Femur (tissue), 1 donor: ENCODE data around the gene MT1M.
"Not testable (repeated sequence)": the region's sequence is repeated elsewhere in the genome, so short reads cannot be mapped to it uniquely, and the experiment has no call there.

Experiments
- DNase-seq: peaks from one replicate; pipeline ENCODE4 v3.0.0-alpha.2; 2017

The MT1M gene

DNA sequence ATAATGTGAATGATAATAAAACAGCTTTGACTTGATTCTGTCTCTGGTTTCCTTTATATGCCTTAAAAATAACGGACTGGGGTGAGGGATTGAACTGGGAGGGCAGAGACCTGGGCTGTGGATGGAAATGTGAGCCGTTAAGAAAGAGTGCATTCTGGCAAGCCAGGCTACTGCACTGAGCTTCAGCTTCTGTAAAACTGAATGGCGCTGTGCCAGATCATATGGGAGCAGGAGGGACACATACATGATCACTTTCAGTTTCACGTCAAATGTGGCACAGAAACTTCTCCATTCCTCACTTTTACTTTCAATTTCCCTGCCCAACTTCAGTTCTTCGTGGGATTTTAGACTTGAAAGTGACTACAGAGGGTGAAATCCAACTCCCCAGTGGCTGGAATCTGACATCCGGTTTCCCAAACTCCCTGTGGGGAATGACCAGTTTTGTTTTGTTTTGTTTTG lies 23.0 kb upstream of the MT1M start:
- peak; percentile 85 for DNase-seq

DNA sequence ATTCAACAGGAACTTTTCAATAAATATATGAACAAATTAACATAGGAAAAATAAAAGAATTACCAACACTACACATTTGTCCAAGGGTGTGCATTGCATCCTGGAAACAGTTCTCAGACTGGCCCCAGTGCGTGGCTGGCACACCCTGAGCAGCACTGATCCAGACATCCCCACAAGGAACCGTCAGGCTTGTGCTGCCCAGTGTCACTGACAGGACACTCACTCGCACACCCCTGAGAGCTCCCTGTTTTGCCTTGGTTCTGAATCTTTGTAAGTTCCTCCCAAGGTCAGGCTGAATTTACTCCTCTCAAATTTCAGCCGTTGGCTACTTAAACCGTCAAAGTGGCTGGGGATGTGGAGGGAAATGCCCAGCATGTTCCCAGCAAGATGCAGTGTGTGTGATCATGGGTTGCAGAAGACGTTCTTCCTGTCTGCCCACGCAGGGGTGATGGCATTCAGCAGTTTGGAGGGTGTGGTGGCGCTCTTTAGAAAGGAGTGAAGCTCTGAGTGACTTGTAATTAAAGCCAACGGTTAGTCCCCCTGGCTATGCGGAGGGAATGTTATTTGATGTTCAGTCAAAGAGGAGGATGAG lies 22.3 kb upstream of the MT1M start:
- DNase-seq = peak; percentile 62

DNA sequence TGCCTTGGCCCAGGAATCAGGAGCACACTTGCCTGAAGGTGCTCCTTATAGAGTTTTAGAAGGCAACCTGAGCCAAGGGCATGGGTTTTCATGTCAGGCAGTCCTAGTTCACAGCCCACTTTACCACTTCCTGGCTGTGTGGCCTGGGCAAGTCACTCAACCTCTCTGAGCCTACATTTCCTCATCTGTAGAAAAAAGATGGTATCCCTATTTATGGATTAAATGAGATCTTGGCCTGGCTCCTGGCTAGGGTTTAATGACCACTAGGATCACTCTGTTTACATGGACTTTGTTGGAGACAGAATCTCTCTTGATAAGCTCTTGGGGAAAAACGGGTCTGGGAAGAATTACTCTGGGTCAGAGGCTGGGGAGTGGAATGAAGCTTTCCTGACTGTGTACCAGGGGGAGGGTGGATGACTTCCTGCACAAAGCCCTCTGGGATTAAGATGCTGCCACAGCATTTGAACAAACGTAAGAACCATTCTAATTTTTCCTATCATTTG lies 21.8 kb upstream of the MT1M start:
- no peak for DNase-seq

DNA sequence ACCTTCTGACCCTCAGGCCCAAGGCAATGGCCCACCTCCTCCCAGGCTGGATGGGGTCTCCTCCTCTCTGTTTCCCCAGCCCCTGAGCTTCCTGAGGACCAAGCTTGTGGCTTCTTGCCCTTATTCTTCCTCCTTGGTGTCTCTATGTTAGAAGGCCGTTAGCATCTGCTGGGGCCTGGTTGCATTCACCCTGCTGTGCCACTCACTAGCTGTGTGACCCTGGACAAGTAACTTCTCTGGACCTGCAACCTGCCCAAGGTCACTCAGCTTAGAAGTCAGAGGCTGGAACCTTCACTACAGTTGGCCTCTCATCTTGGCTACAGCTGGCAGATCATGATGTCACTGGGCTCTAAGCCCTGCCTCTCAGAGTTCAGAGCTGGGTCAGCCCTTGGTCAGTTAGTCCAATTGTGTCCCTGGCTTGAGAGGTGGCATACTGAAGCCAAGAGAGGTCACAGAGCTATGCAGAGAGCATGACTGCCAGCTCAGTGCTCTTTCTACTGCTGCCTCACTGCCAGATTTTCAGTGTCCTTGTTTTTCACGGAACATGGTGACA lies 21.1 kb upstream of the MT1M start:
- DNase-seq = peak; percentile 38

DNA sequence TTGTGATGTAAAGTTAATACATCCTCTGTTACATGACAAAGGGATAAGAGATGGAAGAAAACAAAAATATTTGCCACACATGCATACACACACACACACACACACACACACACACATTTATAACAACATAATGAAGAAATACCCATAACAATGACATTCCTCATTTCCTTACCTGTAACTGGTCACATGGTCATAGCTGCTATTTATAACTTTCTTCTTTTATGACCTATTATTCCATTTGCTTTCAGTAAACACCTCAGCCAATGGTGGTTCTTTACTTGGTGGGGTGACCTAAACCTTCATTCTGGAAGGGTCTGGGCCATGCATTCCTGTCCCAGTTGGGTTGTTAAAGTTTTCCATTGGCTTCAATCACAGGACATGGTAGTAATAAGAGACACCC lies 18.8 kb upstream of the MT1M start:
- DNase-seq = no peak

DNA sequence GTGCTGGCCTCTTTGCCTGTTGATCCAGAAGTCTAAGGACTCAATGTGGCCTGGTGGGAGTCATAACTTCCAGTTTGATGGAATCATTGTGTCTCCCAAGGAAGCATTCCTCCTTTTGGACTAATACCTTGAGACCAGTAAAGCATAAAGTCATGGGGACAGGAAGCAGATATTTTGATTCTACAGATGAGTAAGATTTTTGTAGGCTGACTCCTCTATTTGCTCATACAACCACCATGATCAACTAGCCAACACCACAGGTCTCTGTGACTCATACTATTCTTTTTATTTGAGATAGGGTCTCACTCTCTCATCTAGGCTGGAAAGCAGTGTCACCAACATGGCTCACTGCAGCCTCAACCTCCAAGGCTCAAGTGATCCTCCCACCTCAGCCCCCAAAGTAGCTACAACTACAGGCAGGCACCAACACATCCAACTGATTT lies 17.9 kb upstream of the MT1M start:
- no peak for DNase-seq

DNA sequence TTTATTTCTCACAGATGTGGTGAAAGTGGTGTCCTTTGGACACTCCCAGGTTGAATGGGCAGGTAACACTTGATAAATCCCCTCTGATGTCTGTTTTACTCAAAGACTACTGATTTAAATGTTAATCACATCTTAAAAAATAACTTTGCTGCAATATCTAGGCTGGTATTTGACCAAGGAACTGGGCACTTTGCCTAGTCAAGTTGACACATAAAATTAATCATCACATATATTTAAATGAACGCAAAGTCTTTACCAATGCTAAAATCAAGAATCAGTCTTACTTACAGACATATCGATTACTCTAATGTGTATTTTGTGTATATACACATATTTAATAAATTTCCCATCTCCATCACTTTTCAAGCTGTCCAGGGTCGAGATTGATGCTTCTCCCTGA lies 17.1 kb upstream of the MT1M start:
- DNase-seq = no peak

DNA sequence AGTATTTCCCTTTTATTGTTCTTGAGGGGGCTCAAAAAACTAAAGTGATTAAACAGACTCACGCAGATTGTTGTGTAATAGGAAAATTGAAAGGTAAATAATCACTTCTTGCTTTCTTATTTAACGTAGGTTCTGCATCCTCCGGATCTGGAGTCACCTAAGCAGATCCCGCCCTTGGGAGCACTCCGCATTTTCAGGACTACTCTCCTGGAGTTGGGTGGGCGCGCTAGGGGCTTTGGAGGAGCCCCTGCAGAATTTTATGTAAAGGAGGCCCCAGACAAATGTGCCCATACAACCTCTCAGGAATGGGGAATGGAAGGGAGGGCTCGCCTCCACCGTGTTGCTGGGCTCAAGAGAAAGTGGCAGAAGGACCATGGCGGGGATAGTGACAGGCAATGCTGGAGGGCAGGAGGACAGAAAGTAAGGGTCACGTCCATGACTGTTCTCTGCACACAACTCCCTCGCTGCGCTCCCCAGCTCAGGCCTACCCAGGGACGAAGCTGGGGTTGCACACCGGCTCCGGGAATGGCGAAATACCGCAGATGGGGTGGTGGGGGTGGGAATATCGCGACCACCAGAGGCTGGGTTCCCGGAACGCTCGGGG lies 15.7 kb upstream of the MT1M start:
- no peak for DNase-seq

DNA sequence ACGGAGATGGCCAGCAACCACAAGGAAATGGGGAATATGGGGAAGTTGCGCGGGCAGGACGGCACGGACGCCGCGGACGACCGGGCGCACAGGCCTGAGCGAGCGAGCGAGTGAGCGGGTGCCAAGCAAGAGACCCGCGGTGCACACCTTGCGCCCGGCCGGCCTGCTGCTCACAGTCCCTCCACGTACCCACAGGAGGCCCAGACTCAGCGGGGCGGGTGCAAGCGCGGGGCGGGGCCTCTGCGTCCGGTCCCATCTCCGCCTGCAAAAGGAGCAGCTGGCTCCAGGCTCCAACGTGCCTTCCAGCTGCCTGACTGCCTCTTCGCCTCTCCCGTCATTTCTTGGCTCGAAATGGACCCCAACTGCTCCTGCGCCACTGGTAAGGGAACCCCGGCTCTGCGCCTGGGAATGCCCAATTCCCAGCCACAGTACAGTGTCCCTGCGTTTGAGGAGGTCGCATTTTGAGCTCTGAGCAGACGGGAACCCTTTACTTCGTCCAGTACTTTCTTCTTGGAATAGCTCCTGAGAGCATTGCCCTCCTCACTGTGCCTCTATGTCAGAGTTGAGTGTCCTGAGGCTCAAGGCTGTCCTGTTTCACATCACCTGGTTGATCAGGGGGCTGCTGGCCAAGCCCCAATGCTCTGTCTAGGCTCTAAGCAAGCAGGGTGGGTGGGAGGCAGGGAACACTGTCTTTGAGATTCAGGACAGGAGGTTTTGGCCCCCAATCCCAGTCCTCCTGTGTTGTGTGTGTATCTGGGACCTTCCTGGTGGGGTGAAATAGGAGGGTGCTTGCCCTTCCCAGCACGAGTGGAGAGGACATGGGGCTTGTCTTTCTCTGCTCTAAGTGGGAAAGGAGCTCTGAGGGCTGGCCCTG lies 15.0 kb upstream of the MT1M start:
- DNase-seq = peak; percentile 82

DNA sequence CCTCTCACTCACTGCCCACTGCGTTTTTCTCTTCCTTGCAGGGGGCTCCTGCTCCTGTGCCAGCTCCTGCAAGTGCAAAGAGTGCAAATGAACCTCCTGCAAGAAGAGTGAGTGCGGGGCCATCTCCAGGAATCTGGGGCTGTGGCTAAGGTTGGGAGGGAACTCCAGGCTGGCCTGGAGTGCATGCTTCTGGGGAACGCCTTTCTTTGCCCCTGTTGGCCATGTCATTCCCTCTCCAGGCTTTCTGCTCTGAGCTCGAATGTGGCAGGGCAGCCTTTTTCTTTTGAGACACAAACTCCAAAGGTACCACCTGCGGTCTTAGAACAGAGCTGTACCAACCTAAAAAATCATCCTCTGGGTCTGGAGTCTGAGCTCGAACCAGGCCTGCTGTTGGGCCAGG lies 14.3 kb upstream of the MT1M start:
- DNase-seq = no peak

DNA sequence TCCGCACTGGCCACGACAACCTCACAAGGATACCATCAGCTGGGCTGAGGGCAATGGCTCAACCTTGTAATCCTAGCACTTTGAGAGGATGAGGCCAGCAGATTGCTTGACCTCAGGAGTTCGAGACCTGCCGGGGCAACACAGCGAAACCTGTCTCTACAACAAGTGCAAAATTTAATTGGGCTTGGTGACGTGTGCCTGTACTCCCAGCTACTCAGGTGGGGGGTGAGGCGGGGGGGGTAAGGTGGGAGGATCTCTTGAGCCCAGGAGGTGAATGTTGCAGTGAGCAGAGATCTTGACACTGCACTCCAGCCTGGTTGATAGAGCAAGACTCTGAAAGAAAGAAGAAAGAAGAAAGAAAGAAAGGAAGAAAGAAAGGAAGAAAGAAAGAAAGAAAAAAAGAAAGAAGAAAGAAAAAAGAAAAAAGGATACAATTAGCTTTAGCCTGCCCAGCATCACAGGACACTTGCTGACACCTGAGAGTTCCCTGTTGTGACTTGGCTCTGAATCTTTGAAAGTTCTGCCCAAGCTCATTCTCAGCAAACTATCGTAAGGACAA lies 12.0 kb upstream of the MT1M start:
- DNase-seq = no peak

DNA sequence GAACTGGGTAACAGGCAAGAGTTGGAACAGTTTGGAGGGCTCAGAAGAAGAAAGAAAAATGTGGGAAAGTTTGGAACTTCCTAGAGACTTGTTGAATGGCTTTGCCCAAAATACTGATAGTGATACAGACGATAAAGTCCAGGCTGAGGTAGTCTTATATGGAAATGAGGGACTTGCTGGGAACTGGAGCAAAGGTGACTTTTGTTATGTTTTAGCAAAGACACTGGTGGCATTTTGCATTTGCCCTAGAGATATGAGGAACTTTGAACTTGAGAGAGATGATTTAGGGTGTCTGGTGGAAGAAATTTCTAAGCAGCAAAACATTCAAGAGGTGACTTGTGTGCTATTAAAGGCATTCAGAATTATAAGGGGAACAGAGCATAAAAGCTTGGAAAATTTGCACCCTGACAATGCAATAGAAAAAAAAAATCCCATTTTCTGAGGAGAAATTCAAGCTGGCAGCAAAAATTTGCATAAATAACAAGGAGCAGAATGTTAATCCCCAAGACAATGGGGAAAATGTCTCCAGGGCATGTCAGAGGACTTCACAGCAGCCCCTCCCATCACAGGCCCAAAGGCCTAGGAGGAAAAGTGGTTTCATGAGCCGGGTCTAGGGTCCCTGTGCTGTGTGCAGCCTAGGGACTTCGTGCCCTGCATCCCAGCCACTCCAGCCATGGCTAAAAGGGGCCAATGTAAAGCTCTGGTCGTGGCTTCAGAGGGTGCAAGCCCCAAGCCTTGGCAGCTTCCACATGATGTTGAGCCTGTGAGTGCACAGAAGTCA lies 10.6 kb upstream of the MT1M start:
- DNase-seq = not testable (repeated sequence)

DNA sequence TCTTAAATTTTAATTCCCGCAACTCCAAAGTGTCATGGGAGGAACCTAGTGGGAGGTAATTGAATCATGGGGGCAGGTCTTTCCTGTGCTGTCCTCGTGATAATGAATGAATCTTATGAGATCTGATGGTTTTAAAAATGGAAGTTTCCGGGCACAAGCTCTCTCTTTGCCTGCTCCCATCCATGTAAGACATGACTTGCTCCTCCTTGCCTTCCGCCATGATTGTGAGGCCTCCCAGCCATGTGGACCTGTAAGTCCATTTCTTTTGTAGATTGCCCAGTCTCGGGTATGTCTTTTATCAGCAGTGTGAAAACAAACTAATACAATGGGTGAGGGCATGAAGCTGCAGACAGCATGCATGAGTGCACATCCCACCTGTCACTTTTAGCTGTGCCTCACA lies 9.3 kb upstream of the MT1M start:
- not testable (repeated sequence) for DNase-seq

DNA sequence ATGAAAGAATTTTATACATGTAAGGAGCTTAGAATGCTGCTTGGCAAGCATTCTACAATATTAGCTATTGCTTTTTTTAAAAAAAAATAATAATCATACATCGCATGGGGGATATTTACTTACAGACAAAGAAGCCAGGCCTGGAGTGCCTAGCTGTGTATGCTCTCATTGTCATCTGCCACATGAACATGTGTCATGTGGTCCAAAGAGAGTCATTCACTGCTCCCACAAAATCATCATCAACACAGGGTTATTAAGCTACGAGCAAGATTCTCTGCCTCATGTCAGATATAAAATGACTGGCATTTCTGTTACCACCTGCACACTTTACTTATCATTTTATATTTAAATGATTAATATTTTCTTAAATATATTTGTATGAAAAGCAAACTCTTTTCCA lies 8.8 kb upstream of the MT1M start:
- DNase-seq = no peak

DNA sequence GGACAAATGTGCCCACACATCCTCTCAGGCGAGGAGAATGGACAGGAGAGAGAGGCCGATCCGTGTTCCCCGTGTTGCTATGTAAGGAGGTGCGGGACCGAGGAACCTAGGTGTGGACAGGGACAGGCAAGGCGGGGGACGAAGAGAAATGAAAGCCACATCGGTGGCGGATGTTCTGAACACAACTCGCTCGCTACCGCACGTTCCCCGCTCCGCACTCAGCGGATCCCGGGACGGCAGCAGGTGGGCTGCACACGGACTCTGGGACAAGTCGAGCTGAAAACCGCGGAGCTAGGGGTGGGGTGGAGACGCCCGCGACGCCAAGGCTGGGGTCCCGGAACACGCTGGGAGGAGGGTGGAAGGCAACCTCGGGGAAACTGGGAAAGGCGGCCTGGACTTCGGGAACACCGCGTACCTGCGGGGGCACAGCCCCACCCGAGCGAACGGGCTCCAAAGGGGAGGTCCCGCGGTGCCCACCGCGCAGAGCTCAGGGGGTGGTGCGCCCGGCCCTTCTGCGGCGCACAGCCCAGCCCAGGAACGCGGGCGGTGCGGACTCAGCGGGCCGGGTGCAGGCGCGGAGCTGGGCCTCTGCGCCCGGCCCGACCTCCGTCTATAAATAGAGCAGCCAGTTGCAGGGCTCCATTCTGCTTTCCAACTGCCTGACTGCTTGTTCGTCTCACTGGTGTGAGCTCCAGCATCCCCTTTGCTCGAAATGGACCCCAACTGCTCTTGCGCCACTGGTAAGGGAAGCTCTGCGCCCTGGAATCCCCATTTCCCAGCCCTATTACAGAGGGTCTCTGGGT lies 7.1 kb upstream of the MT1M start, which contains the start of gene MT1E:
Gene MT1E (plus strand): TSS at position 642 of the 803 bp plus-strand sequence. CDS start 71 bp downstream, at position 713.
- peak; percentile 79 for DNase-seq

DNA sequence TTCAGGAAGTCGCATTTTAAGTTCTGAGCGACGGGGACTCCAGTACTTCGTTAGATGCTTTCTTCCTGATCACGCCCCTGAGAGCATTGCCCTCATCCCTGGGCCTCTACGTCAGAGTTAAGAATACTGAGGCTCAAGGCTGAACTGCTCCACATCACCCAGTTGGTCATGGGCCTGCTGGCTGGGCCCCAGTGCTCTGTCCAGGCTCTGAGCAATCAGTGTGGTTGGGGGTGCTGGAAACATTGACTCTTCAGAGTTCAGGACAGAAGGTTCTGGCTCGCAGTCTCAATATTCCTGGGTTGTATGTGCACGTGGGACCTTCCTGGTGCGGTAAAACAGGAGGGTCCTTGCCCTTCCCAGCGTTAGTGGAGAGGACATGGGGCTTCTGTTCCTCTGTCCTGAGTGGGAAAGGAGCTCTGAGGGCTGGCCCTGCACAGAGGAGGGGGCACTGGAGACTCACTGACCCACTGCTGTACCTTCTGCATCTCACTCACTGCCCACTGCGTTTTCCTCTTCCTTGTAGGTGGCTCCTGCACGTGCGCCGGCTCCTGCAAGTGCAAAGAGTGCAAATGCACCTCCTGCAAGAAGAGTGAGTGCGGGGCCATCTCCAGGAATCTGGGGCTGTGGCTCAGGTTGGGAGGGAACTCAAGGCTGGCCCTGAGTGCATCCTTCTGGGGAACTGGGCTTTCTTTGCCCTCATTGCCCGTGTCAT lies 6.4 kb upstream of the MT1M start:
- DNase-seq = peak; percentile 68

DNA sequence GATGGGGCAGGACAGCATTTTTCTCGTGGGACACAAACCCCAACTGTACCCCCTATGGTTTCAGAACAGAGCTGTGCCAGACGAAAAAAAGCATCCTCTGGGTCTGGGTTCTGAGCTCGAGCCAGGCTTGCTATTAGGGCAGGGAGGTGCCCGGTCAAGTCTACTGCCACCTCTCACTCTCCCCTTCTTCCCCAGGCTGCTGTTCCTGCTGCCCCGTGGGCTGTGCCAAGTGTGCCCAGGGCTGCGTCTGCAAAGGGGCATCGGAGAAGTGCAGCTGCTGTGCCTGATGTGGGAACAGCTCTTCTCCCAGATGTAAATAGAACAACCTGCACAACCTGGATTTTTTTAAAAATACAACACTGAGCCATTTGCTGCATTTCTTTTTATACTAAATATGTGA lies 5.8 kb upstream of the MT1M start:
- no peak for DNase-seq

DNA sequence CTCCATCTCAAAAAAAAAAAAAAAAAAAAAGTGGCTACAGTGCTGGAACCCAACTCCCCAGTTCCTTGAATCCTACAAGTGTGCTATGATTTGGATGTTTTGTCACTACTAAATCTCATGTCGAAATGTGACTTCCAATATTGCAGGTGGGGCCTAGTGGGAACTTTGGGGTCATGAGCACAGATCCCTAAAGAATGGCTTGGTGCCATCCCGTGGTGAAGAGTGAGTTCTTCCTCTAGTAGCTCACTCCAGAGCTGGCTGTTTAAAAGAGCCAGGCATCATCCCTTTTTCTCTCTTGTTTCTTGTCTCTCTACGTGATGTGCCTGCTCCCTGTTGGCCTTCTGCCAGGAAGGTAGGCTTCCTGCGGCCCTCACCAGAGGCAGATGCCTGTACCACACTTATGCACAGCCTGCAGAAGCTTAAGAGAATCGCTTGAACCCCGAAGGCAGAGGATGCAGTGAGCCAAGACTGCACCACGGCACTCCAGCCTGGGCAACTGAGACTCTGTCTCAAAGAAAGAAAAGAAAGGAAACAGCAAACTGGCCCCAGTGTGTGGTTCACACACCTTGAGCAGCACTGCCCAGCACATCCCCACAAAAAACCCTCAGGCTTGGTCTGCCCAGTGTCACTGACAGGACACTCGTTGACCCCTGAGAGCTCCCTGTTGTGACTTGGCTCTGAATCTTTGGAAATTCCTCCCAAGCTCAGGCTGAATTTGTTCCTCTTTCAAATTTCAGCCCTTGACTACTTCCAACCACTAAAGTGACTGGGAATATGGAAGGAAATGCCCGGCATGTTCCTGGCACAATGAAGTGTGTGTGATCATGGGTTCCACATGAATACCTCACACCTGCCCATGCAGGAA lies 3.7 kb upstream of the MT1M start:
- no peak for DNase-seq

DNA sequence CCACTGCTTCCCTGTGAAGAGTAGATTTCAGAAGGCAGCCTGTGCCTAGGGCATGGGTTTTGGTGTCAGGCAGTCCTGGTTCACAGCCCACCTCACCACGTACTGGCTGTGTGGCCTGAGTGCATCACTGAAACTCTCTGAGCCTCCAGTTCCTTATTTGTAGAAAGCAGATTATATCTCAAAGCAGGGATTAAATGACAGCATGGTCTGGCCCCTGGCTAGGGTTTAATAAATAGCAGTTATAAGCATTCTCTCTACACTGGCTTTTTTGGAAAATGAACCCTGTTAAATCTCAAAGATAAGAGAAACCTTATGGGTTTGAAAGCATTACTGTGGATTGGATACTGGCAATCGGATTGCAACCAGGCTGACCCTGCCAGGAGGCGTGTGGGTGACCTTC lies 2.9 kb upstream of the MT1M start:
- DNase-seq = no peak

DNA sequence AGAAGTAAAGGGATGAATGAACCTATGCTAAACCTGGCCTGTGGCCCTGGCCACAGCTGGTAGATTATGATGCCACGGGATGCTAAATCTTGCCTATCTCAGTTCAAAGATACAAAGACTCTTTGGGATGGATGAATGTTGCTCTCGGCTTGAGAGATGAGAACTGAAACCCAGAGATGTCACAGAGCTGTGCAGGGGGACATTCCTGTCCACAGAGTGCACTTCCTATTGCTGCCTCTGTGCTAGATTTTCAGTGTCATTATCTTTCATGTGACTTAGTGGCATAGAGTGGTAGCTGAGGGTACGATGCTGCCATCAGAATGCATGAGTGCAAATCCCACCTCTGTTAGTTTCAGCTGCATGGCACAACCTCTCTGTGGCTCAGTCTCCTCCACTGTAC lies 2.3 kb upstream of the MT1M start:
- no peak for DNase-seq
